ENCODE results near the gene RAP1A.

- TF ChIP-seq EZH2 (IDR thresholded peaks at IDR 0.05; ENCODE audit: low read length) = no peak
- TF ChIP-seq CTCF (optimal IDR thresholded peaks at IDR 0.05 in 1 of 3, IDR thresholded peaks at IDR 0.05 in 1 of 3, conservative IDR thresholded peaks at IDR 0.05 in 1 of 3; ENCODE audit: extremely low read depth in 1 of 3, insufficient read depth in 2 of 3, low read length in 3 of 3) = no peak
Observed at GRCh38 chr1:111737216-111738132, 117.9 kb downstream of the RAP1A start.
